ENCODE results near the gene CEP44. TPM values are rescaled to one million over a fixed set of nuclear protein-coding genes. Genes with fewer than 3 reads are reported as not detected.
"Not testable (repeated sequence)": the region's sequence is repeated elsewhere in the genome, so short reads cannot be mapped to it uniquely, and the experiment has no call there.

Gene CEP44
- total RNA-seq, 1 donor from 2014 or later = 17.0 TPM

DNA sequence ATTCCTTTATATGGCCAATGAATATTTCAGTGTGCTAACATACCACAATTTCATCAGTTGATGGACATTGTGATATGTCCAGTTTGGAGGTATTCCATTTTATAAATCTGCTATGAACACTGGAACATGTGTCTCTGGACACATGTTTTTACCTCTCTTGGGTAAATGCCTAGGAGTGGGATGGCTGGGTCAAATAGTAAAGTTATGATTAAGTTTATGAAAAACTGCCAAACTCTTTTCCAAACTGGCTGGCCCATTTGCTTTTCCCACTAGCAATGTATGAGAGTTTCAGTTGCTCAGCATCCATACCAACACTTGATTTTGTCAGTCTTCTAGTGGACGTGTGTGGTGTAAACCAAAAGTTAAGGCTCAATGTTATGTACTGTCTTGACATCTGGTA lies 40.5 kb downstream of the CEP44 start:
- DNase-seq (ENCODE audit: low spot score) = no peak

- DNase-seq (ENCODE audit: low spot score) = no peak
Observed at GRCh38 chr4:174324725-174325124, 41.0 kb downstream of the CEP44 start.

DNA sequence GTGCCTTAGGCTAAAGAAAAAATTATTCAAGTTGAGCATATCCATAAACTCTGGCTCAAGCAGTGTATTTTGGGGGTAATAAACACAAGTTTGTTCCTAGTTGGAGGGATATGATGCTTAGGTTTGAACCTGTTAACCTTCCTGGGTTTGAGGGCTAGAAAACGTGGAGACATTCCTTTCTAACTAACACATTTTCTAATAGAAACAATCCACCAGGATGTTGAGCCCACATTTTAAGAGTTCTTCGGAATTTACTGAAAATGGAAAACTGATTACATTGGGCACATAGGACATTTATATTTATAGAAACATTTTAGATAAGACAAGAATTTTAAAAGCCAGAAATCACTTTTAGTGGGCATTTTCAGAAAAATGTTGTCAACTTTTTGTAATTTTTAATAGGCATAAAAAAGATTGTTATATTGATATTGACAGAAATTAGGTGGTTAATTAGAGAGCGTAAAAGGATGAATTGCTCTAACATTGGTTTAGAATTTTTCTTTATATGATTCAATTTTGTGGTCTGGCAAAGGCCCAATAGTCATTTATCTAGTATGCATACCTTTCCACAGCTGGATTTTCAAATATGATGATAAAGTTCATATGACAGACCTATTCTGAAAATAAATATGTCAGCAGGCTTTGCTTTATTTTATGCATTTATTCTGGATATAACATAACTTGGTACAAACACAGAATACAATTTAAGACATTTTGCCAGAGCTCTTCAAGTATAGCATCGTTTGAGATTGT lies 49.2 kb downstream of the CEP44 start:
- no peak for DNase-seq (ENCODE audit: low spot score)

- DNase-seq (ENCODE audit: low spot score) = no peak
Observed at GRCh38 chr4:174334628-174335027, 50.9 kb downstream of the CEP44 start.

DNA sequence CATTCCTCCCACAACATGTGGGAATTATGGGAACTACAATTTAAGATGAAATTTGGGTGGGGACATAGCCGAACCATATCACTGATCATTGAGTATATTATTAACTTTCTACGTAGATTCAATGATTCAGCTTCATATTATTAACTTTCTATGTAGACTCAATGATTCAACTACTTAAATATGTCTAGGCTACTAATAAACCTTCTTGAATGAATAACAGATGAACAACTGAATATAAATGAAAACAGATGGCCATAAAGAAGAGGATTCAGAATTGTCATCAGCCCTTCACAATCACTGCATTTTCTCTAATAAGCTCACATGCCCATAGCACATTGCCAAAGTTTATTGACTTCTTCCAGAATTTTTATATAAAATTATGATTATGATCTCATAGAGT lies 57.0 kb downstream of the CEP44 start:
- no peak for DNase-seq (ENCODE audit: low spot score)

GRCh38 chr4:174349156-174349555 lies 65.4 kb downstream of the CEP44 start:
- DNase-seq (ENCODE audit: low spot score) = no peak

DNA sequence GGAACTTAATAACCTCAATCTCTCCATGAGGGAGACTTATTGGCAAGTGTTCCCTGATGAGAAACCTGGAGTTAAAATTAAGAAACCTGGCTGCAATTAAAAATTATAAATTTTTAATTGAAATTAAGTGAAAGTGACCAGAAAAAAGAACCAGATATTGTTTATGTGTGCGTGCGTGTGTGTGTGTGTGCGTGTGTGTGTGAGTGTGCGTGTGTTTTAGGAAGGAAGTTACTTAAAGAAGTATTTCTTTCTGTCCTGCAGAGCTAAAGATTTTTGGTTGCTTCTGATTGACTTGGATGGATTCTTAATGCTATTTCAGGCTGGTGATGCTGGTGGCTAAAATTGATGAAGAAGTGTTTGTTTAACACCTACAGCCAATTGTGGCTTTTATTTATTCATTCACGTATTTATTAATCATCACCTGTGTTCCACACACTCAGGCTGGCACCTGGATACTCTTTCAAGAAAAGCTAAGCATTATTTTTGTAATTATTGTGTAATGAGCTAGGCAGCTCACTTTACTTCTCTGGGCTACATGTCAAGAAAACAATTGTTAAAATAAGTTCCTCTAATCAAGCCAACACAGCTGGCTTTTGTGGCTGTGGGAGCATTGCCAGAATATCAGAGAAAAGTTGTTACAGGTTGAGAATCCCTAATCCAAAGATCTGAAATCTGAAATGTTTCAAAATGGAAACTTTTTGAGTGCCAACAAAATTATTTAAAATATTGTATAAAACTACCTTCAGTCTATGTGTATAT lies 68.5 kb downstream of the CEP44 start:
- no peak for DNase-seq (ENCODE audit: low spot score)

GRCh38 chr4:174357321-174357720 lies 73.6 kb downstream of the CEP44 start:
- no peak for DNase-seq (ENCODE audit: low spot score)

GRCh38 chr4:174358410-174358809 lies 74.7 kb downstream of the CEP44 start:
- no peak for DNase-seq (ENCODE audit: low spot score)

DNA sequence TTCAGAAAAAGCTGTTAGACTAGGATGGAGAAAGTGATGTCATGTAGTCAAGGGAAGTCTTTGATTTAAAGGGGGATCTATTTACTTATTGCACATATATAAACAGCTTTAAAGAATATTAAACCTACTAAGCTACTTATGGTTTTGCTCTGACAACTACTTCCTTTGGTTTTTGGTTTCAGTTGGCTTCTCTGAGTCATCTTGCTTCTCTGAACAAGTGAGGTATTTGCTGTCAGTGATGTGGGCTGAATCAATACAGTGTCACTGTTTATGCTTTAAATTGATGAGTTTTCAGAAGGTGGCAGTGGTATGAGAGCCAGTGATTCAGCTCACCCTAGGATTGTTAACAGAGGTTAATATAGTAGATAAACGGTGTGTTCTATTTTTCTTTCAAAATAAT lies 75.1 kb downstream of the CEP44 start:
- DNase-seq (ENCODE audit: low spot score) = no peak

DNA sequence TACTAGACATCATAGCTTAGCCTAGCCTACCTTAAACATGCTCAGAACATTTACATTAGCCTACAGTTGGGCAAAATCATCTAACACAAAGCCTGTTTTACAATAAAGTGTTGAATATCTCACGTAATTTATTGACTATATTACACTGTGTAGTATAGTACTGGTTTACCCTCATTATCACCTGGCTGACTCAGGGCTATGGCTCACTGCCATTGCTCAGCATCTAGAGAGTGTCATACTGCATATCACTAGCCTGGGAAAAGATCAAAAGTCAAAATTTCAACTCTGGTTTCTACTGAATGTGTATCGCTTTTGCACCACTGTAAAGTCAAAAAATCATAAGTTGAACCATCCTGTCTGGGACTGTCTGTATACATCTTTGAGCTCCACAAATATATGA lies 78.6 kb downstream of the CEP44 start:
- DNase-seq (ENCODE audit: low spot score) = no peak

GRCh38 chr4:174363782-174364181 lies 80.1 kb downstream of the CEP44 start:
- DNase-seq (ENCODE audit: low spot score) = not testable (repeated sequence)

DNA sequence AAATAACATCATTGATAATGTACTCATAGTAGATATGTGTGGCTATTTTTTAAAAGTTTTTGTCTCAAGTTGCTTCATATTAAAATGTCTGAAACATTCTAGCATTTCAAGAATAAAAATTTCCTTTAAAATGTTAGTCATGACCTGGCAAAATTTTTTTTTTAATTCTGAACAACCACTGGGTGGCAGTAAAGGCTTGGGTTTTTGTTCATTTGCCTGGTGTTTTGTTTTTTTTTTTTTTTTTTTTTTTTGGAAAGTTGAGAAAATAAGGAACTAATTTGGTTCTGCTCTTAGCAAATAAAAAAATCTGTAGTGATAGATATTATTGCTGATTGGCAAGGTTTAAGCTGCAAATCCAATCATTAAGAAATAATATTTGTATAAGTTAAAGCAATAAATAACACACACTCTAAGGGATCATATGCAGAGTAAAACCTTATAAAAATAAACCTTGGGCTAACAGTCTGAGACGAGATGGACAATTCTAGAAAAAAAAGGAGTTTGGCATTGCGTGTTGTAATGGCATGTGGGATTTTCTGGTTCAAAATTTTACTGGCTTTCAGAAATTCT lies 81.4 kb downstream of the CEP44 start:
- DNase-seq (ENCODE audit: low spot score) = no peak

DNA sequence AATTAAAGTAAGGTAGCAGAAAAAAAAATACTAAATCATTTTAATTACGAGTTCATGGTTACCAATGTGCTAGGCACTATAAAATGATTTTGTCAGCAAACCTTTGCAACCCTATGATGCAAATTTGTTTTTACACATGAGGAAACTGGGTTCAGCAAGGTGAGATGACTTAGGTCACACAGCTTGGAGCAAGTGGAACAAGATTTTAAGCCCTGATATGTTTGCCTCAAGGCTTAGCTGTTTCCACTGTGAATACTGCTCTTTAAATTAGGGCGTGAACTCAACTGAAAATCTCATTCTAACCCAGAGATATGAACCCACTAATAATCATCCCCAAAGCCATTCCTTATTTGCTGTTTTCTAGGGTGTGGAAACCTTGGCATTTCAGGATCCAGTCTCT lies 86.3 kb downstream of the CEP44 start:
- DNase-seq (ENCODE audit: low spot score) = no peak

- DNase-seq (ENCODE audit: low spot score) = no peak
Observed at GRCh38 chr4:174373821-174374220, 90.1 kb downstream of the CEP44 start.

GRCh38 chr4:174375422-174375821 lies 91.7 kb downstream of the CEP44 start:
- DNase-seq (ENCODE audit: low spot score) = no peak

GRCh38 chr4:174377613-174378012 lies 93.9 kb downstream of the CEP44 start:
- no peak for DNase-seq (ENCODE audit: low spot score)

- DNase-seq (ENCODE audit: low spot score) = no peak
Observed at GRCh38 chr4:174378951-174379350, 95.2 kb downstream of the CEP44 start.

DNA sequence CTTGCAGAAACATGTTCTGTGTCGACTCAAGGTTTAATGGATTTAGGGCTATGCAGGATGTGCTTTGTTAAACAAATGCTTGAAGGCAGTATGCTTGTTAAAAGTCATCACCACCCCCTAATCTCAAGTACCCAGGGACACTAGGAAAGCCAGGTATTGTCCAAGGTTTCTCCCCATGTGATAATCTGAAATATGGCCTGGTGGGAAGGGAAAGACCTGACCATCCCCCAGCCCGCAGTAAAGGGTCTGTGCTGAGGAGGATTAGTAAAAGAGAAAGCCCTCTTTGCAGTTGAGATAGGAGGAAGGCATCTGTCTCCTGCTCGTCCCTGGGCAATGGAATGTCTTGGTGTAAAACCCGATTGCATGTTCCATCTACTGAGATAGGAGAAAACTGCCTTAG lies 96.5 kb downstream of the CEP44 start:
- not testable (repeated sequence) for DNase-seq (ENCODE audit: low spot score)

DNA sequence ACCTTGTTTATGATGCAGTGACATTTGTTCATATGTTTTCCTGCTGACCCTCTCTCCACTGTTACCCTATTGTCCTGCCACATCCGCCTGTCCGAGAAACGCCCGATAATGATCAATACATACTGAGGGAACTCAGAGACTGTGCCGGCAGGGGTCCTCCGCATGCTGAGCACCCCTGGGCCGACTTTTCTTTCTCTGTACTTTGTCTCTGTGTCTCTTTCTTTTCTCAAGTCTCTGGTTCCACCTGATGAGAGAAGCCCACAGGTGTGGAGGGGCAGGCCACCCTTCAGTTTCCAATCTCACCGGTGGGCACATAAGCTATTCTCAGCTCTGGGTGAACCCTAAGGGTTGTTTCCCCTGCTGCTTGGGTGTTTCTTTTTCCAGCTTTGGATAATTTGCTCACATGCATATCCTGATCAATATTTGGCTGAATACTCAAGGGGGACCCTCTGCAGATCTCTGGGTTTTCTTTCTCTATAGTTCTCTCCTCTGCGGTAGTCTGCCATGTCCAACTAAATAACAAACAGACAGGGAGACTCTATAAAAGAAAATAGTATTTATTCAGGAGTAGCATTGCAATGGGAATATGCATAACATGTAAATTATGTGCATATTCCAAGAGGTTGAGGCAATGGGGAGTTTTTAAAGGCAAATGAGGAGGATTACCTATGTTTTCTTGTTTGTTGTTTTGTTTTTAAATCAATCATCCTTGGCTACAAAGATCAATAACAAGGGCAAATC lies 97.2 kb downstream of the CEP44 start:
- no peak for DNase-seq (ENCODE audit: low spot score)

GRCh38 chr4:174381440-174381800 lies 97.7 kb downstream of the CEP44 start:
- DNase-seq (ENCODE audit: low spot score) = no peak
